Breast epithelium (tissue), 3 donors: ENCODE data around the gene UMPS.

Experiments used
- POLR2A ChIP-seq: fragments of 450-650 bp; IDR thresholded peaks from one replicate; pipeline ENCODE4 v1.6.1; 2016; ENCODE audit warnings: antibody characterized with exemption, mild to moderate bottlenecking, moderate library complexity
- TF ChIP-seq, protein P1 (sequence below), 3 donors: fragments of 450-650 bp; IDR thresholded peaks; one replicate each; pipeline ENCODE4 v1.5.1; 2016 to 2017; ENCODE audit warnings: antibody characterized with exemption in 3 of 3, mild to moderate bottlenecking in 3 of 3, moderate library complexity in 3 of 3

DNA sequence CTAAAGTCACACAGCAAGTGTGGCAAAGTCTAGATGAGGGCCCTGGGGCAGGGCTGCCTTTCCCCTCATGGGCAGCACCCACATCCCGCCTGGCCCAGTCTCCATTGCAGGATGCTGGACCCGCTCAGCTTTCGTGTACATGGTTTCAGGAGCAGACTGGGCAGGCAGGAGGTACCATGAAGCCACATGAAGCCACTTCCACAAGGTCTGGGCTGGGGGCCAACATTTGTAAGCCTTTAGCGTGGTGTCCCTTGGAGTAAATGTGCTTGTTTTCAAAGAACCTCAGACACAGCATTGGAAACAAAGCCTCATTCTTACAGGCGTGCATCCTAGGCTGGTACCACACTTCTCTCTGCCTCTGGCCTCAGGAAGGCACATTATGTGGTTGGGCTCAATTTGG, 34.5 kb downstream of the UMPS start:
- TF ChIP-seq, protein P1, sequence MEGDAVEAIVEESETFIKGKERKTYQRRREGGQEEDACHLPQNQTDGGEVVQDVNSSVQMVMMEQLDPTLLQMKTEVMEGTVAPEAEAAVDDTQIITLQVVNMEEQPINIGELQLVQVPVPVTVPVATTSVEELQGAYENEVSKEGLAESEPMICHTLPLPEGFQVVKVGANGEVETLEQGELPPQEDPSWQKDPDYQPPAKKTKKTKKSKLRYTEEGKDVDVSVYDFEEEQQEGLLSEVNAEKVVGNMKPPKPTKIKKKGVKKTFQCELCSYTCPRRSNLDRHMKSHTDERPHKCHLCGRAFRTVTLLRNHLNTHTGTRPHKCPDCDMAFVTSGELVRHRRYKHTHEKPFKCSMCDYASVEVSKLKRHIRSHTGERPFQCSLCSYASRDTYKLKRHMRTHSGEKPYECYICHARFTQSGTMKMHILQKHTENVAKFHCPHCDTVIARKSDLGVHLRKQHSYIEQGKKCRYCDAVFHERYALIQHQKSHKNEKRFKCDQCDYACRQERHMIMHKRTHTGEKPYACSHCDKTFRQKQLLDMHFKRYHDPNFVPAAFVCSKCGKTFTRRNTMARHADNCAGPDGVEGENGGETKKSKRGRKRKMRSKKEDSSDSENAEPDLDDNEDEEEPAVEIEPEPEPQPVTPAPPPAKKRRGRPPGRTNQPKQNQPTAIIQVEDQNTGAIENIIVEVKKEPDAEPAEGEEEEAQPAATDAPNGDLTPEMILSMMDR (IDR thresholded peaks at IDR 0.05), result no peak
- no peak for TF ChIP-seq POLR2A
